CD4-positive, alpha-beta T cell (primary cell): ENCODE data around the gene FBXO9. TPM values are rescaled to one million over a fixed set of nuclear protein-coding genes. Genes with fewer than 3 reads are reported as not detected.

Source experiments
- ATAC-seq: fragments of 200-7000 bp; cut with Tn5 transposase; one replicate; pipeline ENCODE4 v1.10.0; 2022; ENCODE audit warnings: mild to moderate bottlenecking; ENCODE audit not compliant: poor library complexity
- CTCF ChIA-PET: fragments of 350-600 bp; sonication (Branson Sonifier 250); formaldehyde crosslinking; loops from one replicate; lab custom pipeline; 2021; ENCODE audit warnings: antibody characterized with exemption, inconsistent platforms; lab: Charles Lee
- POLR2A ChIA-PET: fragments of 350-600 bp; sonication (Branson Sonifier 250); formaldehyde crosslinking; loops from one replicate; lab custom pipeline; 2021; ENCODE audit warnings: antibody characterized with exemption, inconsistent platforms; lab: Charles Lee
- DNase-seq, 14 experiments: peaks; one replicate each; pipeline ENCODE4 v3.0.0-alpha.2; 2013 to 2020; ENCODE audit warnings: mixed read lengths in 2 of 14
- H3K27ac ChIP-seq, 2 donors: one replicate each; pipeline versions ENCODE4 v1.5.1 to v1.7.0; 2013; ENCODE audit warnings: low read length in 2 of 2, low read depth in 1 of 2, mild to moderate bottlenecking in 1 of 2
- H3K27me3 ChIP-seq, 2 experiments: 1 replicate in 1 of 2; 2 replicates in 1 of 2; pipeline versions ENCODE4 v1.6.1 to v1.7.0; 2013; ENCODE audit warnings: low read length in 2 of 2, control low read depth in 1 of 2, mild to moderate bottlenecking in 1 of 2, moderate library complexity in 1 of 2; ENCODE audit not compliant: insufficient read depth in 2 of 2, control insufficient read depth in 1 of 2
- H3K36me3 ChIP-seq: one replicate; pipeline ENCODE4 v1.6.1; 2013; ENCODE audit warnings: low read length, control low read depth; ENCODE audit not compliant: insufficient read depth
- H3K4me1 ChIP-seq: one replicate; pipeline ENCODE4 v1.6.1; 2013; ENCODE audit warnings: low read length, control low read depth; ENCODE audit not compliant: insufficient read depth
- H3K4me3 ChIP-seq: one replicate; pipeline ENCODE4 v1.5.1; 2013; ENCODE audit warnings: mild to moderate bottlenecking, low read length, moderate library complexity
- H3K9me3 ChIP-seq, 2 experiments: 1 replicate in 1 of 2; 2 replicates in 1 of 2; pipeline versions ENCODE4 v1.6.1 to v1.7.0; 2013; ENCODE audit warnings: low read length in 2 of 2, mild to moderate bottlenecking in 2 of 2, control low read depth in 1 of 2, moderate library complexity in 1 of 2; ENCODE audit not compliant: control insufficient read depth in 1 of 2, insufficient read depth in 1 of 2
- H3K27ac Mint-ChIP-seq: one replicate; pipeline ENCODE4 v1.8.0; 2020; ENCODE audit warnings: mixed read lengths
- H3K27me3 Mint-ChIP-seq: one replicate; pipeline ENCODE4 v1.8.0; 2021; ENCODE audit warnings: mixed read lengths
- H3K36me3 Mint-ChIP-seq: one replicate; pipeline ENCODE4 v1.8.0; 2021; ENCODE audit warnings: low read depth, mixed read lengths
- H3K4me1 Mint-ChIP-seq: one replicate; pipeline ENCODE4 v1.8.0; 2021; ENCODE audit warnings: low read depth, mixed read lengths
- H3K4me3 Mint-ChIP-seq: one replicate; pipeline ENCODE4 v1.8.0; 2020; ENCODE audit warnings: mild to moderate bottlenecking, mixed read lengths
- H3K9me3 Mint-ChIP-seq: one replicate; pipeline ENCODE4 v1.8.0; 2020; ENCODE audit warnings: mixed read lengths
- intact Hi-C, 2 experiments: fragments of 100-400 bp; cut with DNase I in 1 of 2; cut with micrococcal nuclease in 1 of 2; formaldehyde crosslinking; loops; one replicate each; pipeline versions ENCODE4 v1.15.1 to v1.9.0; 2023 to 2025; cut with DNase I, micrococcal nuclease
- total RNA-seq, 174 experiments: library from RNA in 2 of 174; stranded (reverse) in 2 of 174; gene quantifications; one replicate each; pipeline ENCODE4 v1.2.3 and lab custom pipeline; 2021 to 2026
- TF ChIP-seq, protein P1 (sequence below): fragments of 200-600 bp; IDR thresholded peaks from one replicate; pipeline ENCODE4 v1.8.0; 2022; ENCODE audit warnings: antibody characterized with exemption, mild to moderate bottlenecking

FBXO9 gene
- total RNA-seq, 2 experiments from 2014 or later, result 67.3 to 77.0 TPM

- ATAC-seq (no peak), DNase-seq (no peak)
- Mint-ChIP-seq H3K36me3 (peaks cover 88% of the 10 kb centered on the region), H3K27me3 (no peaks in the 10 kb centered on the region), H3K4me3 (no peak overlapping the region), H3K4me1 (no peaks in the 10 kb centered on the region), H3K9me3 (no peaks in the 10 kb centered on the region), H3K27ac (no peak overlapping the region)
- ChIA-PET POLR2A (no interaction called here), CTCF (no interaction called here)
- no peaks in the 10 kb centered on the region for H3K27me3 ChIP-seq
- TF ChIP-seq, protein P1, sequence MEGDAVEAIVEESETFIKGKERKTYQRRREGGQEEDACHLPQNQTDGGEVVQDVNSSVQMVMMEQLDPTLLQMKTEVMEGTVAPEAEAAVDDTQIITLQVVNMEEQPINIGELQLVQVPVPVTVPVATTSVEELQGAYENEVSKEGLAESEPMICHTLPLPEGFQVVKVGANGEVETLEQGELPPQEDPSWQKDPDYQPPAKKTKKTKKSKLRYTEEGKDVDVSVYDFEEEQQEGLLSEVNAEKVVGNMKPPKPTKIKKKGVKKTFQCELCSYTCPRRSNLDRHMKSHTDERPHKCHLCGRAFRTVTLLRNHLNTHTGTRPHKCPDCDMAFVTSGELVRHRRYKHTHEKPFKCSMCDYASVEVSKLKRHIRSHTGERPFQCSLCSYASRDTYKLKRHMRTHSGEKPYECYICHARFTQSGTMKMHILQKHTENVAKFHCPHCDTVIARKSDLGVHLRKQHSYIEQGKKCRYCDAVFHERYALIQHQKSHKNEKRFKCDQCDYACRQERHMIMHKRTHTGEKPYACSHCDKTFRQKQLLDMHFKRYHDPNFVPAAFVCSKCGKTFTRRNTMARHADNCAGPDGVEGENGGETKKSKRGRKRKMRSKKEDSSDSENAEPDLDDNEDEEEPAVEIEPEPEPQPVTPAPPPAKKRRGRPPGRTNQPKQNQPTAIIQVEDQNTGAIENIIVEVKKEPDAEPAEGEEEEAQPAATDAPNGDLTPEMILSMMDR, result no peak
- intact Hi-C loops, result no loop called here
- H3K4me1 ChIP-seq, result no peaks in the 10 kb centered on the region
- peaks cover 76% of the 10 kb centered on the region for H3K36me3 ChIP-seq
- no peak overlapping the region for H3K27ac ChIP-seq
- H3K4me3 ChIP-seq, result no peak overlapping the region
- no peaks in the 10 kb centered on the region for H3K9me3 ChIP-seq
Observed at GRCh38 chr6:53089948-53090347, 24.7 kb downstream of the FBXO9 start.

GRCh38 chr6:53090576-53090975 lies 25.4 kb downstream of the FBXO9 start:
- H3K27ac Mint-ChIP-seq, result no peak overlapping the region
- CTCF ChIA-PET, result no interaction called here

GRCh38 chr6:53095270-53095669 lies 30.1 kb downstream of the FBXO9 start:
- ChIA-PET CTCF (no interaction called here), POLR2A (interaction anchor here (1.3 kb wide), 1 partner anchor 13 kb away, joined by 3 read pairs; no protein-coding TSS in a partner anchor)
- H3K9me3 ChIP-seq, result no peaks in the 10 kb centered on the region
- H3K4me3 ChIP-seq, result no peak overlapping the region
- intact Hi-C loops, result no loop called here
- ATAC-seq, result no peak
- Mint-ChIP-seq H3K36me3 (peaks cover 98% of the 10 kb centered on the region), H3K9me3 (no peaks in the 10 kb centered on the region), H3K4me3 (no peak overlapping the region), H3K27me3 (no peaks in the 10 kb centered on the region), H3K4me1 (no peaks in the 10 kb centered on the region), H3K27ac (no peak overlapping the region)
- TF ChIP-seq, protein P1, result no peak
- DNase-seq, result no peak
- no peaks in the 10 kb centered on the region for H3K4me1 ChIP-seq
- no peak overlapping the region for H3K27ac ChIP-seq
- H3K27me3 ChIP-seq, result no peaks in the 10 kb centered on the region
- peaks cover 90% of the 10 kb centered on the region for H3K36me3 ChIP-seq

More at GRCh38 chr6:53090576-53090975, 25.4 kb downstream of the FBXO9 start:
- Histone ChIP-seq H3K36me3 (peaks cover 81% of the 10 kb centered on the region), H3K27me3 (no peaks in the 10 kb centered on the region), H3K4me1 (no peaks in the 10 kb centered on the region), H3K9me3 (no peaks in the 10 kb centered on the region), H3K27ac (no peak overlapping the region), H3K4me3 (no peak overlapping the region)
- peaks cover 94% of the 10 kb centered on the region for H3K36me3 Mint-ChIP-seq
- POLR2A ChIA-PET, result no interaction called here
- ATAC-seq, result no peak
- no peaks in the 10 kb centered on the region for H3K9me3 Mint-ChIP-seq
- no peak overlapping the region for H3K4me3 Mint-ChIP-seq
- DNase-seq, result no peak
- H3K27me3 Mint-ChIP-seq, result no peaks in the 10 kb centered on the region
- no peaks in the 10 kb centered on the region for H3K4me1 Mint-ChIP-seq
- intact Hi-C loops, result no loop called here
- TF ChIP-seq, protein P1, result no peak
